Type B pancreatic cell (in vitro differentiated cells): ENCODE results near the gene PARD3. TPM values are rescaled to one million over a fixed set of nuclear protein-coding genes. Genes with fewer than 3 reads are reported as not detected.

Experiments
- DNase-seq: peaks from one replicate; pipeline ENCODE4 v3.0.0; 2021; ENCODE audit warnings: mixed read lengths; ENCODE audit not compliant: unreplicated experiment; ENCODE audit errors: extremely low spot score
- H3K27ac Mint-ChIP-seq: 2 replicates; pipeline ENCODE4 v1.8.0; 2021; ENCODE audit warnings: mild to moderate bottlenecking, mixed read lengths
- H3K27me3 Mint-ChIP-seq: 2 replicates; pipeline ENCODE4 v1.8.0; 2021; ENCODE audit warnings: mixed read lengths
- H3K36me3 Mint-ChIP-seq: 2 replicates; pipeline ENCODE4 v1.8.0; 2021; ENCODE audit warnings: mixed read lengths
- H3K4me1 Mint-ChIP-seq: one replicate; pipeline ENCODE4 v1.8.0; 2021; ENCODE audit warnings: mixed read lengths; ENCODE audit not compliant: unreplicated experiment
- H3K4me3 Mint-ChIP-seq: 2 replicates; pipeline ENCODE4 v1.8.0; 2021; ENCODE audit warnings: mild to moderate bottlenecking, mixed read lengths
- H3K9me3 Mint-ChIP-seq: 2 replicates; pipeline ENCODE4 v1.8.0; 2021; ENCODE audit warnings: mixed read lengths
- total RNA-seq: library from RNA; stranded (reverse); gene quantifications from 2 replicates; pipeline ENCODE4 v1.2.1, GENCODE V29; 2021; ENCODE audit warnings: low replicate concordance
- TF ChIP-seq, protein P1 (sequence below): fragments of 200-600 bp; sonication (generic); conservative IDR thresholded peaks from 2 replicates; pipeline ENCODE4 v1.5.0; 2021; ENCODE audit warnings: antibody characterized with exemption, mild to moderate bottlenecking

PARD3 gene
- total RNA-seq, 1 donor from 2014 or later: 52.3 TPM

DNA sequence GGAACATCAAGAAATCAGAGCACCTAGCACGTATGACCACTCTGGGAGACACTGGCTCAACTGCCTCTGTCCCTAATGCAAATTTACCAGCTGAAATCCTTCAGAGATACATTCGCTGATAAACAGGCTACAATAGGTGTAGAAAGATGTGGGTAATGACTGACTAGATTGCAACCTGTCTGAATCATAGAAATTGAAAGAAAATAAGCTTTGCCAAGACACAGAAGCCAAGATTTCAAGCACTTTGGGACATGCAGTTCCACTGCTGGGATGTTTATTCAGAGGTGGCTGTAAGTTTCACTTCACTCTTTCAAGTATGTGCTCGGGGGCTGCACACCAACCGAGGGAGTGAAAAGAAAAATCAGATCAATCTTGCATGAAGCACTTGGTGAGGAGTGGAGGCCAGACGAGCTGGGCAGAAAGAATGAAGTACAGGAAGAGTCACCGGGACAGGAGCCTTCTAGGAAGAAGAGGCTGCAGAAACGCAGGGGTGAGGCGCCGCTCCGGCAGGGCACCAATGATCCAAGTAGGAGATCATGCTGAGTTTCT is 276.7 kb downstream of the PARD3 start:
- TF ChIP-seq, protein P1, sequence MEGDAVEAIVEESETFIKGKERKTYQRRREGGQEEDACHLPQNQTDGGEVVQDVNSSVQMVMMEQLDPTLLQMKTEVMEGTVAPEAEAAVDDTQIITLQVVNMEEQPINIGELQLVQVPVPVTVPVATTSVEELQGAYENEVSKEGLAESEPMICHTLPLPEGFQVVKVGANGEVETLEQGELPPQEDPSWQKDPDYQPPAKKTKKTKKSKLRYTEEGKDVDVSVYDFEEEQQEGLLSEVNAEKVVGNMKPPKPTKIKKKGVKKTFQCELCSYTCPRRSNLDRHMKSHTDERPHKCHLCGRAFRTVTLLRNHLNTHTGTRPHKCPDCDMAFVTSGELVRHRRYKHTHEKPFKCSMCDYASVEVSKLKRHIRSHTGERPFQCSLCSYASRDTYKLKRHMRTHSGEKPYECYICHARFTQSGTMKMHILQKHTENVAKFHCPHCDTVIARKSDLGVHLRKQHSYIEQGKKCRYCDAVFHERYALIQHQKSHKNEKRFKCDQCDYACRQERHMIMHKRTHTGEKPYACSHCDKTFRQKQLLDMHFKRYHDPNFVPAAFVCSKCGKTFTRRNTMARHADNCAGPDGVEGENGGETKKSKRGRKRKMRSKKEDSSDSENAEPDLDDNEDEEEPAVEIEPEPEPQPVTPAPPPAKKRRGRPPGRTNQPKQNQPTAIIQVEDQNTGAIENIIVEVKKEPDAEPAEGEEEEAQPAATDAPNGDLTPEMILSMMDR: no peak
- H3K4me3 Mint-ChIP-seq: peak overlapping the region; percentile 44
- H3K27ac Mint-ChIP-seq: peak overlapping the region; percentile 85
- no peak for DNase-seq
- peaks cover 15% of the 10 kb centered on the region for H3K4me1 Mint-ChIP-seq
- H3K36me3 Mint-ChIP-seq: no peaks in the 10 kb centered on the region
- H3K27me3 Mint-ChIP-seq: no peaks in the 10 kb centered on the region
- H3K9me3 Mint-ChIP-seq: no peaks in the 10 kb centered on the region

DNA sequence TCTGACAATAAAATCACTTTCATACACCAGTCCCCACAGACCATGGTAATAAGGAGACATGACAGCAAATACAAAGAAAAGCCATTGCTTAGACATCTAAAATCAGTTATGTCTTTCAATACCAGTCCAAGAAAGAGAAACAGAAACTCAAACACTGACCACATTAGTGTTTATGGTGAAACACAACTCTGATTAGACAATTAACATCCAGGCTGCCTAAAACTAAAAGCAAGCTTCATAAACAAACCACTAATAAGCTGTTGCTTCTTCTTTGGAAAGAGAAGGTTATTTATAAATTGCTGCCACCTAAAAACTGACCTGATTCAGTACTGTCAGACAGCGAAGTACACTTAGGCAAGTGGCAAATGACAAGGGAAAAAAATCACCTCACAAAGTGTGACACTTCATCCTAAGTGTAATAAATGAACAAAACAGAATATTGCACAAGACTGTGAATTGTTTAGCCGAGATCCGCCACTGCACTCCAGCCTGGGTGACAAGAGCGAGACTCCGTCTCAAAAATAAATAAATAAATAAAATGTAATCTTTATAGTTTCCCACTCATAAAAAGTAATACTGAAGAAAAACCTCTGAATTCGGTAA is 277.4 kb downstream of the PARD3 start:
- Mint-ChIP-seq H3K27me3 (no peaks in the 10 kb centered on the region), H3K27ac (peak overlapping the region; percentile 85), H3K4me1 (peaks cover 12% of the 10 kb centered on the region), H3K4me3 (peak overlapping the region; percentile 44), H3K36me3 (no peaks in the 10 kb centered on the region), H3K9me3 (no peaks in the 10 kb centered on the region)
- DNase-seq: no peak
- TF ChIP-seq, protein P1: no peak

DNA sequence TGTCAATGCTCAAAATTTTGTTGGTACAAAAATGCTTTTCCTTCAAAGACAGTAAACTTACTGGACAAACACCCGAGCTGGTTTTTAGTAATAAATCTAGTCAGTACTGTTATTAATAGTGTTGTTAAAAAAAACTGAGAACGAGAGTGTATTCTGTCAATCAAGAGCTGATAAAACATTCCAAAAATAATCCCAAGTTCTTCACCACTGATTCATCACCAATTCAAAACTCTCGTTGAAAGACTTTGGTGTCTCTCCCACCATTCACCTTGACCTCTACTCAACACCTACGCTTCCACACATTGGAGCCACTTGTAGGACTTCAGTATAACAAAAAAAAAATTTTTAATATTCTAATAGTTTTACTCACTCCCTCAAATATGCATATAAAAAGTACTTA is 279.2 kb downstream of the PARD3 start:
- no peak overlapping the region for H3K27ac Mint-ChIP-seq
- TF ChIP-seq, protein P1: no peak
- DNase-seq: no peak
- peaks cover 7% of the 10 kb centered on the region for H3K9me3 Mint-ChIP-seq
- H3K4me1 Mint-ChIP-seq: peaks cover 7% of the 10 kb centered on the region
- no peak overlapping the region for H3K4me3 Mint-ChIP-seq
- H3K27me3 Mint-ChIP-seq: no peaks in the 10 kb centered on the region
- peaks cover 10% of the 10 kb centered on the region for H3K36me3 Mint-ChIP-seq

DNA sequence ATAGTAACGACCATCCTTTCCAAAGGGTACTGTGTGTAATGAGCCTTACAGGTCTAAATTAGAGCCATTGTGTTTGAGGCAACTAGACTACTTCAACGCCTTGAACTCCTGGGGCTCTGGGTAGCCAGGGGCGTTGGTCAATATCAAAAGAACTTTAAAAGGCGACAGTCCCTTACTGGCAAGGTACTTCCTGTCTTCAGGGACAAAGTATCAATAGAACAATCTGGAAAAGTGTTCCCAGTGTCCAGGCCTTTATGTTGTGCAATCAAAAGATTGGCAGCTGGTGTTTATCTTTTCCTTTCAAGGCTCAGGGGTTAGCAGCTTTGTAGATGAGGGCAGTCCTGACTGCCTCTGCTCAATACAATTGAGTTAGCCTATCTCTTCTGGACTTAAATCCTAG is 284.3 kb downstream of the PARD3 start:
- H3K4me1 Mint-ChIP-seq: peaks cover 27% of the 10 kb centered on the region
- TF ChIP-seq, protein P1: no peak
- H3K4me3 Mint-ChIP-seq: no peak overlapping the region
- peaks cover 14% of the 10 kb centered on the region for H3K9me3 Mint-ChIP-seq
- no peaks in the 10 kb centered on the region for H3K27me3 Mint-ChIP-seq
- peaks cover 26% of the 10 kb centered on the region for H3K36me3 Mint-ChIP-seq
- no peak overlapping the region for H3K27ac Mint-ChIP-seq
- no peak for DNase-seq

DNA sequence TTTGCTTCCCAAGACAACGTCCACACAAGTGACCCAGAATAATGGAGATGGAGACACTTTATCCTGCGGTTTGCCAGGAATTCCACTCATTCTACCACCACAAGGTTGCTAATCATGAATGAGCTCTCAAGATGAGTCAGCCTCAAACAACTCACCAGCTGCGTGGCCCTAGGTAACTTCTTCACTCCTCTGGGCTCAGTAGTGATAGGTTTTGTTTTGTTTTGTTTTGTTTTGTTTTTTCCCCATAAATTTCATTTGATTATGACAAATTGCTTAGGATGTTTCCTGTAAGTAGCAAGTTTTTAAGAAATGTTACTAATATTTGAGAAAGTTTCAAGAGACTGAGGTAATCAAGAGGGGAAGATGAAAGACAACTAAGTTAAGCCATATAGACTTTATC is 286.8 kb downstream of the PARD3 start:
- peak overlapping the region; percentile 78 for H3K27ac Mint-ChIP-seq
- DNase-seq: no peak
- H3K27me3 Mint-ChIP-seq: no peaks in the 10 kb centered on the region
- peaks cover 14% of the 10 kb centered on the region for H3K9me3 Mint-ChIP-seq
- TF ChIP-seq, protein P1: no peak
- H3K4me3 Mint-ChIP-seq: no peak overlapping the region
- peaks cover 35% of the 10 kb centered on the region for H3K4me1 Mint-ChIP-seq
- peaks cover 26% of the 10 kb centered on the region for H3K36me3 Mint-ChIP-seq
